ENCODE measurements around the gene STAMBPL1.

DNA sequence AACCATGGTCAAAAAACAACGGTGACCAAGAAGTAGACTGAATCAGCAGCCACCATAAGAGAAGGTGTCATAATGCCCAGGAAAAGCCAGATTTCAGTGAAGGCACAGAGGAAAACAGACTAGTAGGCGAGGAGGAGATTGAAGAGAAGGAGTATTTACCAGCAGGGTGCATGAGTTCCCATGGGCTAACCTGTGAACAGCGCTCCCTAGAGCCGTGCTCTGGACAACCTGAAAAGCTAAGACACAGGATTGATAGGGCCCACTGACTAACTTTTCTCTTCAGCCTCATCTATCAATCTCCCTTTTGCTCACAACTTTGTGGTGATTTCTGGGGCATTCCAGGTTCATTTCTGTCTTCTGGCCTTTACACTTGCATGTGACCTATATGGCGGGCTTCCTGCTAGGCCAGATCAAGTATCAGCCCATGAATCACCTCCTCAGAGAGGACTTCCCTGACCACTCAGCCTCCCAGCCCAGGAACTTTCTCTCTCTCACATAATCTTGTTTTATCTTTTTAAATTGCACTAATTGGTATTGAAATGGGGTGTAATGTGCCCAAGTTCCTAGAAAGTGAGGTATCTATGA is 41.2 kb upstream of the STAMBPL1 start:
- TF ChIP-seq EZH2 (IDR thresholded peaks at IDR 0.05) (no peak), POLR2AphosphoS5 (IDR thresholded peaks at IDR 0.05; ENCODE audit: borderline replicate concordance, low read depth, low read length) (no peak), FOXP2 (optimal IDR thresholded peaks at IDR 0.05; ENCODE audit: control extremely low read depth, extremely low read length, insufficient read depth) (no peak)

Measured in SK-N-MC (cell line).